Left cardiac atrium (tissue), 4 donors: ENCODE results near the gene BACH2. TPM values are rescaled to one million over a fixed set of nuclear protein-coding genes. Genes with fewer than 3 reads are reported as not detected.
"Not testable (repeated sequence)": the region's sequence is repeated elsewhere in the genome, so short reads cannot be mapped to it uniquely, and the experiment has no call there.

Experiments
- ATAC-seq, 2 donors: fragments of 200-7000 bp; cut with Tn5 transposase; one replicate each; pipeline ENCODE4 v1.9.1; 2020; ENCODE audit warnings: mild to moderate bottlenecking in 2 of 2, moderate library complexity in 2 of 2
- DNase-seq: peaks from one replicate; pipeline ENCODE4 v3.0.0-alpha.2; 2020
- intact Hi-C, 2 donors: fragments of 100-400 bp; cut with DNase I; formaldehyde crosslinking; loops; one replicate each; pipeline versions ENCODE4 v1.14.1 to v1.15.1; 2022 to 2023
- total RNA-seq, 2 donors: library from RNA; stranded (reverse); fragmentation: NEBNext Ultra II Directional; extraction: Animal tissue kit (Norgen Biotek cat#: 25700); gene quantifications; one replicate each; pipeline ENCODE4 v1.2.1, GENCODE V29; 2021
- donor health status: DM: no; HTN: yes; CAD: no.
- donor health status: DM: no; HTN: yes; CAD: no; lungs with severe emphysema.
- donor health status: DM: yes; HTN: yes; CAD: no.
- donor health status: Dilated cardiomyopathy.

The BACH2 gene
- total RNA-seq, 2 donors from 2014 or later, result 2.0 to 2.5 TPM

DNA sequence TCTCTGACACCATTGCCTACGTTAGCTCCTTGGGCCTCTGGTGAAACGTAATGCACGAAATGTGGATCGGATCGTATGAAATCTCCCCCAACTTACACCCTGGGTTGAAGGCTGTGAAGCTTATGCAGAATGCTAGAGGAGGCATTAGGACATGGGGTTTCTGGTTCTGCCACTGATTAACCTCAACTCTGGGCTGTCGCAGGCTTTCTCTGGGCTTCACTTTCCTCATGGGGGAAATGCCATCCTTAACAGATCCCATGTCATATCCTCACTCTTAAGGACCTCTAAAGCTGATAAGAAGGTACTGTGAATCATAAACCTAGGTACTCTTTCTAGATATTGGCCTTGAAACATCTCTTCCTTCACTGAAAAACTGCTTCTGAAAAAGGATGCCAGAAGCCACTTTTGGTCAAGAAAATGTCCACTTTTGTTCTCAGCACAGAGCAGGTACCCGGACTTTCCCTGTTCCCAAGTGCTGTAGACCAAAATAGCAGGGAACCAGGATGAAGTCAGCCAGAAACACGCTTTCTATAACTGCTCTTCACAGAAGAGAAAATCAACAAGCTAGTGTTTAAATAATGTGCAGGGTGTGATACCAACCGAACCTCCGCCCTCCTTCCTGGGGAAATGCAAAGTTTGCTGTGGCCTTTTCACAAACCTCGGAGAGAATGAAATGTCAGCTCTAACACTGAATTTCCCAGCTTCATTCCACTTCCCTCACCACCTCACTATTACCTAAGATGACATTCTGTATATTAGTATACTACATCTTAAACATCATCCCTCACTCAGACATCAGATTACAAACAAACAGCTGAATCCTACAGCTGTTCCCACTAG lies 118.9 kb downstream of the BACH2 start:
- no peak for DNase-seq
- peak; percentile 38 to 40 for ATAC-seq
- intact Hi-C loops, result no loop called here

DNA sequence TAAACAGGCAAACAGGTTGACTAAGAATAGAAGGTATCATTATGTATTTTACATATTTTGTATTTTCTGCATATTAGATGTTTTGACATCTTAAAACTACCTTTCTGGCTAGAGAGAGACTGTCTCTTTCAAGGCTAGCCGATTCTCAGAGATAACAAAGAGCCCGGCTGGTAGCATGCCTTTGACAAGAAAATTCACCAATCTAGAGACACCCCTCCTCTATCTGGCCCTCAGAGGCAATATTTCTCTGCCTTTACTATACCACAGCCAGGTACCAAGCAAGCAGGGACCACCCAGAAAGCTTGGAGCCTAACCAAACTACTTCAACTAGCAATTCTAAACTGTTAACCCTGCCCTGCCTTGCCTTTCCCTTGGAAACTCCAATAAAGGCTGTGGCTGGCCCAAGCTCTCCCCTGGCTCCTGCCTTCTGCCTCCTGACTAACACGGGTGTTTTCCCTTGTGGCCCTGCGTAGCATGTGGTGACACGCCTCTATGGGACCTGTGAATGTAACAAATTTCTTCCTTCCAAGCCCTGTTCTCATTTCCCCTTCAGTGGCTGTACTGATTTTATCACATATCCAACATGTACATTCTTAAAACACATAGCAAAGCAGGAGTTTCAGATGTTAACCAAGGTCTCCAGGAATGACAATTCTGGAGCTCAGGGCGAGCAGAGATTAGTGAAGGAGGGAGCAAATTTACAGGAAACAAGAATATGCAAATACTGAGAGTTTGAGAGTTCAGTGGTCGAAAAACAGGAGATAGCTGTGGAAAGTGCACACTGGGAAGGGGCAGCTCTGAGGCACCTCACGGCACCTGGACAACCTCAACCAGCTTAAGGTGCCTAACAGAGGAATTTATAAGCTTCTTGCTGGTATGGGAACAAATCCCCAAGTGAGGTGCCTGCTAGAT lies 120.8 kb downstream of the BACH2 start:
- intact Hi-C loops, result no loop called here
- DNase-seq (no peak), ATAC-seq (no peak)

DNA sequence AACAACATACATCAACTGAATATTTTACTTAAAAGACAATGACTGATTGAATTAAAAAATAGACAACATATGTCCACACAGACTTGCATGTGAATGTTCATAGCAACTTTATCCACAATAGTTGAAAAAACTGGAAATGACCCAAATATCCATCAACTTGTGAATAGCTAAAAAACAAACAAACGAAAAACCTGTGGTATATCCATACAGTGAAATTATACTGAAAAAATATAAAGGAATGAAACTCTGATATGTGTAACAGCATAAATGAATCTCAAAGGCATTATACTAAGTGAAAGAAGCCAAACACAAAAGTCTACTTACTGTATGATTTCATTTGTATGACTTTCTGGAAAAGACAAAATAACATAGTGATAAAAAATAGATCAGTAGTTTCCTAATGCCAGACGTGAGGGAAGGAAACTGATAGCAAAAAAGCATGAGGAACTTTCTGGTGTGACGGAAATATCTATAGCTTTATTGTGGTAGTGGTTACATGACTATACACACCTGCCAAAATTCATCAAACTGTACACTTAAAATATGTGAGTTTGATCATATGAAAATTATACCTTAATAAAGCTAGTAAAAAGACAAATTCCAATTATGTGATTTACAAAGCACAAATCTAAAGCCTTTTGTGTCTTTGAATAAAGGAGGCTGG lies 123.2 kb downstream of the BACH2 start:
- intact Hi-C loops, result no loop called here
- ATAC-seq (no peak), DNase-seq (no peak)

DNA sequence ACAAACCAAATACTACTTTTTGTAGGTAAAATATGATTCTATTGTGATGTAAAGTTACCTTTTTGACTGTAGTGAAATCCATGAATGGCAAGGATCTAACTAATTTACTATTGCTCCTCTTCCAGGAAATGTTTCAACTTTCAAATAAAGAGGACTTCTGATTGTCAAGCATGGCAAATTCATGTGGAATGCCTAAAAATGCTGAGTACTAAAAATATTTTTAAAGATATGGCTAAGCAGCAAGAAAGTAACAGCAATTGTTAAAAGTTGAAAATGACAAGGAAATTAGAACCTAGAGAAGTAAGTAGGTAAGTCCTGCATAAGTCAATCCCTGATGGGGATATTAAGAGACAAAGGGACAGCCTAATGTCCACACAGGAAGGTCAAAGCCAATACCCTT lies 126.0 kb downstream of the BACH2 start:
- intact Hi-C loops, result no loop called here
- DNase-seq, result no peak

DNA sequence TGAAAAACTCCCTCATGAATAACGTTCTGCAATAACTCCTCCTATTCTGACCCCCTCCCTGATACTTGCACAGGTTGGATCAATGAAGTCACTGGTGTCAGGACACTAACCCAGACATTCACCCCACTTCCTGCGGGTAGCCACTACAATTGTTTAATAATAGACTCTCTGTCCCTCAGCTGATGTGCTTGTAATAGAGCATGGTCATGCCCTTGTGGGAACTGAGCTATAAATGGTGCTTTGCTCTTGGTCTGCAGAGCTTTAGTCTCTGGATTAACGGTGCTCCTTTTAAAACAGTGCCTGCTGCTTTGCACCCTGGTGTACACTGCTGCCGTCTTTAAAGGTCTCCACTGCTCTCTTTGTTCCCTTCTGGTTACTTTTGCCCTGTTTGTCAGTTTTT lies 127.3 kb downstream of the BACH2 start:
- intact Hi-C loops, result no loop called here
- DNase-seq (no peak), ATAC-seq (peak; percentile 79 to 89)

More for the DNA sequence above, 126.0 kb downstream of the BACH2 start:
- ATAC-seq, result no peak

DNA sequence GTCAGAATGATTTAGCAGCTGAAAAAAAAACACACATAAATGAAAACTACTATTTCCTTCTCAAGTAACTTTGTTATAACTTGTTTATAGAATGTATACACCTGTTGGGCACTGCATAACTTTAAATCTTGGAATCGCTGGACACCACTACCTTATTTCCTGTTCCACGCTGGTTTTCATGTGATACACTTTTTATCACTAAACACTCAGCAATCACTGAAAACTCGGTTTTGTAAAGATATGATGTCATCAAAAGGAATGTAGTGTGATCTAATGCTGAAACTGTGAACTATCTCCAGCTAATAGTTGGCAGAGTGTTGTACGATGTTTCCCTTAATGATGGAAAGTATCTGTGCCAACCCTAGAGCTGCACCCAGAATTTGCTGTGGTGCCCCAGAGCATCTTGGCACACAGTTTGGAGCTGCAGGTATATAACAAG lies 127.9 kb downstream of the BACH2 start:
- ATAC-seq (peak; percentile 61 to 89), DNase-seq (no peak)
- intact Hi-C loops, result no loop called here

DNA sequence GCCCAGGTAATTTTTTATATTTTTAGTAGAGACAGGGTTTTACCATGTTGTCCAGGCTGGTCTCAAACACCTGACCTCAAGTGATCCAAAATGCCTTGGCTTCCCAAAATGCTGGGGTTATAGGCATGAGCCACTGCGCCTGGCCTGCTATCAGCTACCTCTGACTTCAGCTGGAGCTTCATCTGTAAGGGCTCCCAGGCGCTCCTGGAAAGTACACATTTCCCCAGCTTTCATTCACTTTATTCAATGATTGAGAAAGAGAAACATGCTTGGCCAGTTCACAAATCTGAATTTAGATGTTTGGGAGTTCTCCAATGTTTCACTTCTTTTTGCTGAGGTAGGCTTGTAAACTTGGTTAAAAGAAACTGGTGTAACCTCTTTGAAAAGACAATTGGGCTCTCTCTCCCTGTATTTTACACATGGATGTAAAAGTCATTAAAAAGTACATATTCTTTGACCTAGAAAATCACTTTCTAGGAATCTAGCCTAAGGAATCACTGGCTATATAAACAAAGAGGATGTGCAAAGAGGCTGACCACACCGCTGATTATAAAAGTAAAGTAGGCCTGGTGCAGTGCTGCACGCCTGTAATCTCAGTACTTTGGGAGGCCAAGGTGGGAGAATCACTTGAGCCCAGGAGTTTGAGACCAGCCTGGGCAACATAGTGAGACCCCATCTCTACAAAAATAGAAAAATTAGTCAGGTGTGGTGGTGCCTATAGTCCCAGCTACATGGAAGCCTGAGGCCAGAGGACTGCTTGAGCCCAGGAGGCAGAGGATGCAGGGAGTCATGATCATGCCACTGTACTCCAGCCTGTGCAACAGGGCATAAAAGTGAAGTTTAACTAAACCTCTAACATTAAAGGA lies 128.9 kb downstream of the BACH2 start:
- peak in 1 of 2 donors; percentile 27 for ATAC-seq
- DNase-seq, result no peak
- intact Hi-C loops, result no loop called here

DNA sequence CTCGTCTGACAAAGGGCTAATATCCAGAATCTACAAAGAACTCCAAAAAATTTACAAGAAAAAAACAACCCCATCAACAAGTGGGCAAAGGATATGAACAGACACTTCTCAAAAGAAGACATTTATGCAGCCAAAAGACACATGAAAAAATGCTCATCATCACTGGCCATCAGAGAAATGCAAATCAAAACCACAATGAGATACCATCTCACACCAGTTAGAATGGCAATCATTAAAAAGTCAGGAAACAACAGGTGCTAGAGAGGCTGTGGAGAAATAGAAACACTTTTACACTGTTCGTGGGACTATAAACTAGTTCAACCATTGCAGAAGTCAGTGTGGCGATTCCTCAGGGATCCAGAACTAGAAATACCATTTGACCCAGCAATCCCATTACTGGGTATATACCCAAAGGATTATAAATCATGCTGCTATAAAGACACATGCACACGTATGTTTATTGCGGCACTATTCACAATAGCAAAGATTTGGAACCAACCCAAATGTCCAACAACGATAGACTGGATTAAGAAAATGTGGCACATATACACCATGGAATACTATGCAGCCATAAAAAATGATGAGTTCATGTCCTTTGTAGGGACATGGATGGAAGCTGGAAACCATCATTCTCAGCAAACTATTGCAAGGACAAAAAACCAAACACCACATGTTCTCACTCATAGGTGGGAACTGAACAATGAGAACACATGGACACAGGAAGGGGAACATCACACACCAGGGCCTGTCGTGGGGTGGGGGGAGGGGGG lies 130.3 kb downstream of the BACH2 start:
- intact Hi-C loops, DNase-seq, ATAC-seq: not testable (repeated sequence)

DNA sequence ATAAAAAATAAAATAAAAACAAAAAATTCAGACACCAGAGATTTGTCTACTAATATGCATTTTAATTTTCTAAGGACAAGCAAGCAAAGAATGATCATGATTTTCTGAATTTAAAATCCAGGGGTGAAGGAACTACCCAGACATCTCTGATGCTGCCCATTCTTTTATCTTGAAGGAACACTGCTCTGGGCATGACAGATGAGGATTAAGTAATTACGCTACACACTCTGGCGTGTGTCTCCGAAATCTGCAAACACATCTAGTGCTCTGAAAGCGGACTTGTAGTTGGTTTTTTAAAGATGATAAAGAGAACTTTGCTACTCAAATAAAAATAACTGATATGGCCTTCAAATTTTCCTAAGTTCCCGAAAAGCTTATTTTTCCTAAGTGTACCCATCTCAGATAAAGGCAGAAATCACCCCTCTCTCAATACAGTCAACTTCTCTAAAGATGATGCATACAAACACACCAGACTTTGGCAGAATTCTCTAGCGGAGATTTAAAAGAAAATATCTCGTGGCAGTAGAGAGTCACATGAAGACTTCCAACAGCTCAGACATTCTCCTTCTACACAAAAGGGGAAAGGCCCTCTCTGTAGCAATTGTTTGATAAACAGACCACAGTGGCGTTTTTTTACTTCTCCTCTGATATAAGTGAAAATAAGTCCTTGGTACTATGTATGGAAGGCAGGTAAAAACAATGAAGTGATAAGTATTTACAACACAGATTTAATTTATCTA lies 133.8 kb downstream of the BACH2 start:
- DNase-seq (no peak), ATAC-seq (no peak)
- intact Hi-C loops, result no loop called here

DNA sequence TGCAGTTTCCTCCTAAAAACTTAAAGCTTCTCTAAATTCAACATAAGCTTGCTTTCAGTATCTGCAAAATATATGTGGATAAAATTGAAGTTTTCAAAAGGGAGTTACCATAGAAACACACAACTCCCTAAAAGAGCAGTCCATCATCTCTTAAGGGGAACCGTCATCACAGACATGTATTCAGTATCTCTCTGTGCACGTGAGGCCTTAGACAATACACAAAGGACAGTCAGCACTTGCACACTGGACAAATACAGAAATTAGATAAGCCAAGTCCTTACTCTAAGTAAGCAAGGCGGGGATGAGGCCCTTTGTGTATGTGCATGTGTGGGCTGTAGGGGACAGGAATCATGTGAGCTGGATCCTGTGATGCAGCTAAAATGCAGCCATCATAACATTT lies 136.6 kb downstream of the BACH2 start:
- intact Hi-C loops, result no loop called here
- DNase-seq (no peak), ATAC-seq (peak; percentile 12 to 17)

DNA sequence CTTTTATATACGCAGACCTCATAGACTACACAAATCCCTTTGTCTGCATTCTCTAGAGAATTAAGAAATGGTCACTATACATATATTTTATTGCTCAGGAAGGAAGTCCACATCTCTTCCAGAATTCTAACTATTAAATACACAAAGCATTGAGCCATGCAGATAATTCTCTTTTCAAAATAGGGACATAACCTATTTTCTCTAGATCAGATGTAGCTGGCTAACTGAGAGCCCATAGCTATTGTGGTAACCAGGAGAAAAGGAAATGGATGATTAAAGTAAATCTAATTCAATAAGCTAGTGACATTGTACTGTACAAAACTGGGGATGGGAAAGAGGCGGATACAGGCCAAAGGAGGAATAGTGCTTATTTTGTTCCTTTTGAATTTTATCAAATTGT lies 137.2 kb downstream of the BACH2 start:
- DNase-seq, result no peak
- ATAC-seq, result no peak
- intact Hi-C loops, result no loop called here

DNA sequence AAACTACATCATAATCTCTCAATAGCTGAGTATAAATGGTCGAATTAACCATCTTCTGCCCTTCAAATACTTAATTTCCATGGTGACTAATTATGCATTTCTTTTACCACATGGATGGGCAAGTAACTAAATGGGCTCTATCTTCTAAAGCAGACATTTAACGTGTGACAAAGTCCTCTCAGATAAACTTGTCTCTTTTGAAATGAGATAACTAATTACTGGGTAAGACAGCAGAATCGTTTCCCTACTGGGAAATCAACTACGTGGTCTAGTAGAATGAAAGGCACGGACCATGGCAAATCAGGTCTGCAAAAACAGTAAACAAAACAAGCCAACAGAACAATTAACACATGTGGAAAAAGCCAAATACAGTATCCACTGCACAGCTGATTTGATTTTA lies 137.7 kb downstream of the BACH2 start:
- DNase-seq (no peak), ATAC-seq (no peak)
- intact Hi-C loops, result no loop called here

DNA sequence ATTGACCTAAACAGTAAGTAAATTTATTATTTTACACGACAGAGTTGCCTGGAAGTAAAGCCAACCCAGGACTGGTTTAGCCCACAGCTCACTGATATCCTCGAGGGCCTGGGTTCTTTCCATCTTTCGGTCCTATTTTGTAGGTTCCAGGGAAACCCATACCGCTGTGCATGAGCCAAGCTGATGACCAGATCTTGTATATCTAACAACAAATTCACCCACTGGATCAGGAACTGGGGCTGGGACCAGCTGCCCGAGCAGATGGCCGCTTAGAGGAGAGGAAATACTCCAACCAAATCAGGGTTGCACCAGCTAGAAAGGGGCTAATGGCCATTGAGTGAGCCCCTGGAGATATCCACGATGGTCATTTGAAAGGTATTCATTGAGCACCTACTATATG lies 139.2 kb downstream of the BACH2 start:
- ATAC-seq, result no peak
- intact Hi-C loops, result no loop called here
- no peak for DNase-seq

DNA sequence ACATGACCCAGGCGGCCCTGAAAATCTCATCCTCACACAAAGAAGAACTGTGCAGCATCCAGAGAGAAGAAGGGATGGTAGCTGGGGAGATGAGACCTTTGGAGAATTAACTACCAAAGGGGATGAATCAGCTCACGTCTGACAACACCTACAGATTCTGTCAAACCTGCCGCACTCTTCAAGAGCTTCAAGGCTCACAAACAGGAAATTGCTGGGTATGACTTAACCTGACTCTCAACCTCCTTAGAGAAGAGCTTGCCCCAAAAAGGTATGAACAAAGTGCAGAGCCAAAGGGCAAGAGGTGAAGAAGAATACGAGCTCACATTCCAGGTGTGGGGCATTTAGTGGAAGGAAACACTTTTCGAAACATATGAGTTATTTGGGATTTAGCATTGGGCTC lies 139.8 kb downstream of the BACH2 start:
- intact Hi-C loops, result no loop called here
- no peak for ATAC-seq

DNA sequence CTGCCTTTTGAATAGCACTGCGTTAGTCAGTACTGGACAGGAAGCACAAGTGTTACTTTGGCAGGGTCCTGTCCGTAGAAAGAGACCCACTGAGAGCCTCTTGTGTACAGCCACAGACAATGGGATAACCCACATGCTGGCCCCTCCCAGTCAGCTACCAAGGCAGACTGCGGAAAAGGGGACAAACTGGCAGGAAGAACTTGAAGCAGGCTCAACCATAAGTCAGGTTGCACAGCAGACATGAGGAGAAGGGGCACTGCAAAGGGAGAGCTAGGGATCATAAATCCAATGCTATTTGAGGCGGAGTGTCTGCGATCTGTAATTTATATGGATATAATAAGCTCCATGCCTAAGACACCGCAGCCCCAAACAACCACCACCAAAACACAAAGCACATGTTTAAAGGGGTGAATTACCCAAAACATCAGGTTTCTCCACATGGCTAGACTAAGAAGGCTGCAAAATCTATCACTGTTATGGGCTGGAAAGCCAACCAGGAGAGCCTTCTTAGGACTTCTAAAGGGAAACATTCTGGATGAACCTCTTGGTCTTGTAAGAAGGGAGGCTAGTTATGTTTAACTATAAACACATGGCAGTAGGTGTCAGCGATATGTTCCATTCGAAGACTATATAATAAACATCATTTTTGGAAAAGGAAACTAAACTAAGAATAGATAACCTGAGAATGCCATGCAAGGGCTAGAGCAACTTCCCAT lies 141.7 kb downstream of the BACH2 start:
- ATAC-seq (no peak), DNase-seq (no peak)
- intact Hi-C loops, result no loop called here

More for the DNA sequence above, 139.8 kb downstream of the BACH2 start:
- no peak for DNase-seq

DNA sequence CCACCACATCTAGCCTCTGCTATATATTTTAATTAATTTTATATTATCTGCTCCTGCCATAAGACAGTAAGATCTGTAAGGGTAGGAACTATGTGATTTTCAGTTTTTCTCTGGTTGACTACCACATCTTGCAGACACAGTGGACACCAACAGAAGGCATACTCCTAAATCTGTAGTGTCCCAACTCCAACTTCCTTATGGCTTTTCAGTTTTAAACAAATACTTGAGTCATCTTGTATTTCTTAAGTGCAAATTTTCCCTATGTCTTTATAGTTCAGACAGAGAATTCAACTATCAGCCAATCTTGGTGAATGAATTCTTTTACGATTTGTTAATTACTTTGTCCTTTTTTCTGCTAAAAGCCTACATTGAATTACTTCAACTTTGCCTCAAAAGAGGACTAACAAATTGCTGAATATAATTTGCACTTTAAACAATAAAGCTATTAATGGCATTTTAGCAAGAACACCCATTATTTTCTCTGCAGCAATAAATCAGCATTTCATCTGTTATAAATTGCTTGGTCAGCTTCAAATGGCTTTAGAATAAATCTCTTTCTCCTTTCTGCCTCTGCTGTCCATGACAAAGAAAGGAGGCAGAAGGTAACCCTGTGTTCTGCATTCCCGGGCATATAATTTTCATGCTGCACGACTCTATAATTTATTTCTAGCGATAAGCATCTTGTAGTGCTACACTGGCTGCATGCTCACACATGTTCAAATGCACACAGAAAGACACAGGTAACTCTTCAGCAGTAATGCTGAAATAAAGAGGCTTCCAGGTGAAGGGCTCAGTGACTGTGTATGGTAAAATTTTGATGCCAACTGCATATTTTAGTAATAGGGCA lies 144.8 kb downstream of the BACH2 start:
- intact Hi-C loops, result no loop called here
- DNase-seq (no peak), ATAC-seq (no peak)
